Putamen (tissue), 1 donor: ENCODE results near the gene TCEA2.

Source experiments
- DNase-seq: peaks from one replicate; pipeline ENCODE4 v3.0.0-alpha.2; 2016; ENCODE audit warnings: low spot score

The TCEA2 gene

DNA sequence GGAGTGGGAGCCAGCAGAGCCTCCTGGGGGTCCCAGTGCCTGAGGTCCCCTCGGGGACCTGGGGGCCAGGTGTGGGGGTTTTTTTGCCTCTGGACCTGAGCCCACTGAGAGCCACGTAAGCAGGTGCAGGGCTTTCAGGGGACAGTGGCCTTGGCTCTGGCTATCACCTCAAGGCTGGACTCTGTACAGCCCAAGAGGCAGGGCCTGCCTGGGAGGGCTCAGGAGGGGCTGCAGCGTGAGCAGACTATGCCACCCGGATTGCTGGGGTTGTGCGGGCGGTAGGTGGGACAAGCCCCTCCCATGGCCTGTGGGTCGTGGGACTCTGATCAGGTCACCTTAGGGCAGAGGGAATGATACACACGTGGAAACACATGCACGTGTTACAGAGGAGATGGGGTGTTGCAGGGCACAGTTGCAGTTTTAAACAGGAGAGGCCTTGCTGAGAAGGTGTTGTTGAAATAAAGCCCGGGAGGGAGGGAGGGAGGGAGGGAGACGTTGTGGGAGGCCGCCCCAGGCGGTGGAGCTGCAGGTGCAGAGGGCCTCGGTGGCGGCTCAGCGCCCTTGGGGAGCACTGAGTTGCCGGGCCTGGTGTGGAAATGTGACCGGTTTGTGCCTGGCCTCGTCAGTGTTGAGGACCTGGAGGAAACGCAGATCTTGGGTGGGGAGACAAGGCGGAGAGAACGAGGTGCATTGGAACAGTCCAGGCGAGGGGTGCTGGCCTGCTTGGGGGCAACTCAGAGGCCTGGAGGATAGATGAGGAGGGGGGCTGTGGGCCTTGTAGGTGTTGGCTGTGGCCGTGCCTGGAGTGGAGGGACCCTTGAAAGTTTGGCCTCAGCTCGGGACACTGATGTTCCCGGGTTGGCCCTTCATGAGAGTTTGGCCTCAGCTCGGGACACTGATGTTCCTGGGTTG lies 2.3 kb downstream of the TCEA2 start:
- DNase-seq = no peak

DNA sequence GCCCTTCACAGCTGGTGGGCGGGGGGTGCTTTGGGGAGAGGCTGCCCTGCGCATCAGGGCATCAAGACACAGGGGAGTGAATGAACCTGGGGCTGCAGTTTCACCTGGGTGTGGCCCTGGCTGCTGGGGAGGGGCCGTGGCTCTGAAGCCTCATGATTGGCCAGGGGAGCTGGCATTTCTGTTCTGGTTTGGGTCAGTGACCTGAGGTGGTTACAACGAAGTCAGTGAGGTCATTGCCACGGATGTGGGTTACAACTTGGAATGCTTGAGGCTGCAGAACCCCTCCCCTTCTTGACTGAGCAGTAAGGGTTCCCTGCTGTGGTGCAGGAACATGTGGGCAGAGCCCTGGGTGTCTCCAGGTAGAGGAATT lies 3.0 kb downstream of the TCEA2 start:
- no peak for DNase-seq

DNA sequence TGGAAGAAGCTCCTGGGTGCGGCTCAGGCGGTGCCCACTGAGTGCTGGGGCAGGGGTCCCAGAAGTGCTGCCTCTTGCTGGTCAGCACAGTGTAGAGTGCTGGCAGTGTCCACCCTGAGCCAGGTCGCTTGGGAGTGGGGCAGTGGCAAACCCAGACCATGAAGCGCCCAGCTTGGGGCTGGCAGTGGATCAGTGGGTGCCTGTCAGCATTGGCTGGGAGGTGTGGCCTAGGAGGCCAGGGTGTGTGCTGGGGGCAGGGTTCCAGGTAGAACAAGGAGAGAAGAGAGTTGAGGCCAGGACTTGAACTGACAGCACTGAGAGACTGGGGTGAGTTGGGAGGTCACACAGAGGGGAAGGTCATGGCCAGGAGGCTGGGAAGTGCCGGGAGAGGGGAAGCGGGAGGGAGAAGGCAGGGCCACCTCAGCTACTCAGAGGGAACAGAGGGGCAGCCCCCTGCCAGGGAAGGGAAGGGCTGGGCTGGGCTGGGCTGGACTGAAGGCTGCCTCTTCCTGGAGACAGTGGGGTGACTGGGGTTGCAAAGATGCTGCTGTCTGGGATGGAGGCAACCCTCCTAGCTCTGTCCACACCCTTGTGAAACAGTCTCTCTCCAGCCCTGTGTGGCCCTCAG lies 4.1 kb downstream of the TCEA2 start:
- DNase-seq = no peak

GRCh38 chr20:64067733-64068307 lies 4.8 kb downstream of the TCEA2 start:
- DNase-seq = no peak

DNA sequence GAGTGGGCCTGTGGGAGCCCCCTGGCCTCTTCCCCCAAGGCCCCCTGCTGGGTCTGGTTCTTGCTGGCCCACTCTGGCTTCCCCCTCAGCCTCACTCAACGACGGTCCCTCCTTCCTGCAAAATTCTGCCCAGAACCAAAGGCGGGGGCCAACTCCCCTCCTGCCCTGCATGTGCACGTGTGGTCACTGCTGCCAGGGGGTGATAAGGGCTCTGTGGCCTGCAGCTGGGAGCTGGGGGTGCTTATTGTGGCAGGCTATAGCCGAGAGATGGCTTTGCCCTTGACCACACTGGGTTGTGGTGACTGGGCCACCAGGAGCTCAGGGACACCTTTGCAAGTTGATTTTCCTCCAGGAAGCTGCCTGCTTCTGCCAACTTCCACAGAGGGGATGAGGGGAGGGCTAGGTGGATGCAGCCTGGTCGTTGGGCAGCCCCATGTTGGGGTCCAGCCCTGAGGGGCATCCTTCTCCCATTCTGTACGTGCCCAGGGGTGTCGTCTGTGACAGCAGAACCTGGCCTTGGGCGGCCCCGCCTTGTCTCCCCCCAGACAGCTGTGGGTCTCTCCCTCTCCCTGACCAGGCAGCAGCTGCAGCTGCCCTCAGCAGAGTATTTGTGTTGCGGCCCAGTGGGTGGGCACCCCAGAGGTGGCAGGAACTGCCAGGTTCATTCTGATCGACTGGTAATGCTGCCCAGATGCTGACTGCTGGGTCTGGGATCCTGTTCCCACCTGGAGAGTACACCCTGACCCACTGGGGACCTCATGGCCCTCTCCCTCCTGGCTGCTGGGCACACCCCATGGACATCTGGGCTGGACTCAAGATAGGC lies 5.6 kb downstream of the TCEA2 start:
- no peak for DNase-seq

DNA sequence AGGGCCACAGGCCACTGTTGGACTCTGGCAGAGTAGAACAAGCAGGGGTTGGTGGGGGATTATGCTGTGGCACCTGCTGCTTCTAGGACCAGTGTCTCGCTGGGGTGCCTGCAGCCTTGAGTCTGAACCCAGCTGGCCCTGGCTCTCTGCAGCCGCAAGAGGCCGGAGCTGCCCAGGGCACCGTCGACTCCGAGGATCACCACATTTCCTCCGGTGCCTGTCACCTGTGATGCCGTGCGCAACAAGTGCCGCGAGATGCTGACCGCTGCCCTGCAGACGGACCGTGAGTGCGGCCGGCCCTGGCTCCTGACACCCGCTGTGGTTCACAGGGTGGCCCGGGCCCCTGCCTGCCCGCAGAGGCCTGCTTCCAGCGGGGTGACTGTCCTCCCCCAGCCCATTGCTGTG lies 6.2 kb downstream of the TCEA2 start:
- no peak for DNase-seq

DNA sequence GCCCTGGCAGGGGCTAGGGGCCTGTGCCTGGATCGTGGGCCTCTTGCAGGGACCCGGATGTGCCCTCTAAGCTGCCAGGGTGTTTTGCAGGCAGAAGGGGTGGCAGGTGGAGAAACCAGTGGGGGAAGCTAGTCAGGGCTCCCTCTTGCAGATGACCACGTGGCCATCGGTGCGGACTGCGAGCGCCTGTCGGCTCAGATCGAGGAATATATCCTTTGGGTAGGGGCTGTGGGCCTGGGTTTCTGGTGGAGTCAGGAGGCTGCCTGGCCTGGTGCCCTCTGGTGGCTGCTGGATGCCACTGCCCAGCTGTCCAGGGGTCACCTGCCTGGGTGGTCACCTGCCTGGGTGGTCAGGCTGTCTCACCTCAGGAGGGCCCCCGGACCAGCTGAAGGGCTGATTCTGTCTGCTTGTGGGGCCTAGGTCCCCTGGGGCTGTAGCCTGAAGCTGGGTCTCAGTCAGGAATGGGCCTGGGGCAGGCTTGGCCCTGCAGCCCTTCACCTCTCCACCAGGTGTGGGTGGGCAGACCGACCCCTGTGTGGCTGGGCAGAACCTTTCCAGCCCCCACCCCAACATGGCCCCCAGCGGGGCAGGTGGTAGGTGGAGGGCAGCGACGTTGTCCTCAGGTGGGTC lies 6.7 kb downstream of the TCEA2 start:
- no peak for DNase-seq

DNA sequence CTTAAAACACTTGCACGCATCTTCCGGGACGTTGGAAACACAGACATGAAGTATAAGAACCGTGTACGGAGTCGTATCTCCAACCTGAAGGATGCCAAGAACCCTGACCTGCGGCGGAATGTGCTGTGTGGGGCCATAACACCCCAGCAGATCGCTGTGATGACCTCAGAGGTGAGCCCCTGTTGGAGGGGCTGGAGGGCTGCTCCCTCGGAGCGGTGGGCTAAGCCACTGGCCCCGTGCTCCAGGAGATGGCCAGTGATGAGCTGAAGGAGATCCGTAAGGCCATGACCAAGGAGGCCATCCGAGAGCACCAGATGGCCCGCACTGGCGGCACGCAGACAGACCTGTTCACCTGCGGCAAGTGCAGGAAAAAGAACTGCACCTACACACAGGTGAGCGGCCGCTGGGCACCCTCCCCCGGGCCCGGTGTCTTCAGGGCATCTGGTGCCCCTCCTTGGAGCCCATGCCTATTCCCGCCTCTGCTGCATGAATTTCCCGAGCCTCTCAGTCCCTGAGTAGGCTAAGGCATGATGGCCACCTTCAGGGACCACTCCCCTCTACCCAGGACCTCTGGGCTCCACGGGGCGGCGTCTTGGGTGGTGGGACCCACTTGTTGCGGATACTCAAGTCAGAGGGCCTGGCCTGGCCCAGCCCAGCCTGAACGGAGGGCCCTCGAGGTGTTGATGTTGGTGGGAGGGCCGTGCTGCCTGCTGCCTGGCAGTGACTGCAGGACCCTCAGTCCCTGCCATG lies 7.4 kb downstream of the TCEA2 start:
- DNase-seq = no peak

- no peak for DNase-seq
Measured at GRCh38 chr20:64071341-64072332, 8.6 kb downstream of the TCEA2 start.

DNA sequence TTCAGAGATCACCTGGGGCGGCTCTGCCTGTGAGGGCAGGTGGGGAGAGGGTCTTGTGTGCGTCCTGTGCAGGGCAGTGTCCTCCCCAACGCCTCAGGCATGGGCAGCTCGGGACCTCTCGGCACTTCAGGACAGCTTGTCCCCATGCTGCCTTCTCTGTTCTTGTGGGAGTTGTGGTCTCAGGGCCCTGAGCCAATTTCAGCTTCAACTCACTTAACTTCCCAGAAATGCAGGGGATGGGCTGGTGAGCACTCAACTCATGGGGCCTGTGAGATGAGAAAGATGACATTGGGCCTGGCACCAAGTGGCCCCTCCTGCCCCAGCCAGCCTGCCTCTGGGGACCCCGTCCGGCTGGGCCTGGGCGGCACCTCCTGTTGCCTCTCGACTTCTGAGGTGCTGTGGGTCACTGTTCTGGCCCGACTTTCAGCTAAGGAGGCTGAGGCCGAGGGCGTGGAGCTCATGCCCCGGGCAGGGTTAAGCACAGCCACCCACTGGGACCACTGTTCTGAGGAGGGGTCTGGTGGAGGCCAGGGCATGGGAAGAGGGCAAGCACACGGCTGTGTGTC lies 9.6 kb downstream of the TCEA2 start:
- DNase-seq = no peak

DNA sequence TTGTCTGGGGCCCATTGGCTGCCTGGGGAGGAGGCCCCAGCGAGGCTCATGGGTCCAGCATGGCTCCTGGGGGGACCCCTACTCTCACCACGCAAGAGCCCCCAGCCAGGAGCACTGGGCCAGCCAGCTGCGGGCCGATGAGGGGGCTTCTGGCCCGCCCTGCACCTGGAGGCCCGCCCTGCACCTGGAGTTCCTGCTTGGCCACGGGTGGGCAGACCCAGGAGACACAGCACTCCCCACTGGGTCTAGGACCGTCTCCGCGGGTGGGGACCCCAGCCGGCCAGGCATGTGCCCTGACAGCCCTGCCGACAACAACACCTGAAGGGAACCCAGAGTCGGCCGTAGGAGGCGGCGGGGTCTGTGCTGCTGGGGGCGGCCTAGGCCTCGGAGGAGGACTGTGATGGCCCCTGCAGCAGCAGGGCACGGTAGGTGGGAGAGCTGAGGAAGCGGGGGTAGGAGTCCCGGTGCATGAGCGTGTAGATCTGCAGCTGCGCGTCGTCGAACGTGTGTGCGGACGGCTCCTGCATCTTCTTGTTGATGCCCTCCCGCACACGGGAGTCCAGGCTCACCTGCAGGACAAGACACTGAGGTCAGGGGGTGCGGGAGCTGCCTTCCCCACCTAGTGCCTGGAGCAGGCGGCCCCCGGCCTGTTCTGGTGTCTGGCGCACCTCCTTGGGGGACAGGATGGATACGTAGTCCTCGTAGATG lies 10.6 kb downstream of the TCEA2 start:
- no peak for DNase-seq

DNA sequence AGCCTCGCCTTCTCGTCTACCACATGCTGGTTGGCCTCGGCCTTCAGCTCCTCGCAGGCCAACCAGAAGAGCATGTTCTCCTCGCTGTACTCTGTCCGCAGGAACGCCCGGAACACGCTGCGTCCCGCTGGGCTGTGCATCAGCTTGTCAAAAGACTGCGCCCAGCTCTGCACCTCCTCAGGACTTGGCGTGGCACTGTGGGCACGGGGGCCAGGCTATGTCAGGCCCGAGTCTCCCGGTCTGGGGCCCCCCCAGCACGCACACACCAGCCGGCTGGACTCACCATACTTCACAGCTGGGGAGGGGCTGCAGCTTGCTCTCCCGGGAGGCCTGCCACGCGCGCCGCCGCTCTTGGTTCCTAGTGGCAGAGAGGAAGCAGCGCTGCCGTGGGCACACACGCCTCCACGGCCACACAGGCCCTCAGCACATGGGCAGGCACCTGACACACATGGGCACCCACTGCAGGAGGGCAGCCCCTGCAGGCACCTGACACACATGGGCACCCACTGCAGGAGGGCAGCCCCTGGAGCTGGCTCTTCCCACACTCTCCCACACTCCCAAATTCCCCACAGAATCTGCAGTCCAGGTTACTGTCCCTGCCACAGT lies 11.3 kb downstream of the TCEA2 start:
- no peak for DNase-seq

DNA sequence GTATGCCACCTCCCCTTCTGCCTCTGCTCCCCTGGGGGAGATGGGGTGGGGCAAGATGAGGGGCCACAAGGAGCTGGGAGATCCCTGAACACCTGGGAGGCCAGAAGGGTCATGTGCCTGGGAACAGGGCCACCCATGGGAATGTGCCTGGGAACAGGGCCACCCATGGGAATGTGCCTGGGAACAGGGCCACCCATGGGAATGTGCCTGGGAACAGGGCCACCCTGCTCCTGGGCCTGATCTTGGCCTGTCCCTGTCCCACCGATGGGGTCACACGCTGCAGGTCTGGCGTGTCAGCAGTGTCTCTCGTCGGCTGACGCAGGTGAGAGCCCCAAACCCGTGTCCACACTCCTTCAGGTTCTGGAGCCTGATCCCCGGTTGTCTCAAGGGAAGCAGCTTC lies 12.0 kb downstream of the TCEA2 start:
- no peak for DNase-seq

GRCh38 chr20:64075556-64075955 lies 12.6 kb downstream of the TCEA2 start:
- no peak for DNase-seq

DNA sequence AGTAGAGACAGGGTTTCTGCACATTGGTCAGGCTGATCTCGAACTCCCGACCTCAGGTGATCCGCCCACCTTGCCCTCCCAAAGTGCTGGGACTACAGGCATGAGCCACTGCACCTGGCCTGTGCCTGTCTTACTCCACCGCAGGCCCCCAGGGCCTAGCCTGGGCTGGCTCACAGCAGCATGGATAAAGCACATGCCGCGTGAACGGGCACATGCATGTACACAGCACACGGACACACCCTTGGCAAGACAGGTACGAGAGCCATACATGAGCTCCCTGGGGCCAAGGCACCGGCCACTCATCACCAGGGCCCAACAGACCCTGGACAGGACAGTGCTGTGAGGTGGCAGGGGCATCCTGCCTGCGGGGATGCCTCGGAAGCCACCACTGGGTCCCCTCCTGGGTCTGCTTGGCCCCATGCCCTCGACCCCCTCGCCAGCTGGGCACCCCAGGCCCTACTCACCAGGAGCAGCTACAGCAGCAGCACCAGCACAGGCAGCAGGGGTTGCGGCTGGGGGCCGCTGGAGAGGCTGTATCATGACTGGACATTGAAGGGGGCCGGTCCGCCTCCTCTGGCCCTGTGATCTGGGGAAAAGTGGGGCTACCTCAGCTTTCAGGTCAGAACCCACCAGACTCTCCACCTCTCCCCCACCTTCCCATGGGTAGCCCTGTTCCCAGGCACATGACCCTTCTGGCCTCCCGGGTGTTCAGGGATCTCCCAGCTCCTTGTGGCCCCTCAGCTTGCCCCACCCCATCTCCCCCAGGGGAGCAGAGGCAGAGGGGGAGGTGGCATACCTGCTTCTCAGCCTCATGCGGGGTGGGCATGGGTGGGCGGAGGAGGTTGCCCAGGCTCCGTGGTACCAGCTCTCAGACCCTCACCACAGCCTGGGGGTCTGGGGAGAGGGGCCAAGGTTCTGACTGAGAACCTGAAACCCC lies 13.3 kb downstream of the TCEA2 start:
- no peak for DNase-seq

DNA sequence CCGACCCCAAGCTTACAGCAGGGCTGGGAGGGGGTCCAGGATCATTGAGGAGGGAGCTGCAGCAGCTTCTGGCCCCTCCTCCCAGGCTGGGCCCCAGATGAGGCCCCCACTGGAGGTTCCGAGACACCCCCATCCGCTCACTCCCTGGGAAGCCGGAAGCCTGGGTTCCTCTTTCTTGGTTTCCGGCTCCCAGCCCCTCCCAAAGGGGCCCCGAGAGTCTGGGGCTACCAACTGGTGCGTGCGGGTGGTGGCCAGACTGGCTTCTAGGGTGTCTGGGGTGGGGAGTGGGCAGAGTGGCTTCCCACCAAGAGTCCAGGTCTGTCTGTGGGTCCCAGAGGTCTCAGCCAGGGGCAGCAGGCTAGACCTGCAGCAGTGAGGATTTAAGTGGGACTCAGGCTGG lies 14.1 kb downstream of the TCEA2 start:
- DNase-seq = no peak

GRCh38 chr20:64077541-64077875 lies 14.5 kb downstream of the TCEA2 start:
- DNase-seq = no peak
